Hepatocyte (in vitro differentiated cells): ENCODE data around the gene C19orf38. TPM values are rescaled to one million over a fixed set of nuclear protein-coding genes. Genes with fewer than 3 reads are reported as not detected.
"Not testable (repeated sequence)": the region's sequence is repeated elsewhere in the genome, so short reads cannot be mapped to it uniquely, and the experiment has no call there.

Source experiments
- DNase-seq: peaks from one replicate; pipeline ENCODE4 v3.0.0-alpha.2; 2016; ENCODE audit warnings: low spot score
- H2AFZ ChIP-seq: fragments of 200-600 bp; sonication (generic); 2 replicates; pipeline ENCODE4 v1.6.0; 2016; ENCODE audit warnings: antibody characterized with exemption, mild to moderate bottlenecking
- H3K27ac ChIP-seq: fragments of 200-600 bp; sonication (generic); 2 replicates; pipeline ENCODE4 v1.5.1; 2016; ENCODE audit warnings: mild to moderate bottlenecking
- H3K27me3 ChIP-seq: fragments of 200-600 bp; sonication (generic); 2 replicates; pipeline ENCODE4 v1.6.1; 2016
- H3K36me3 ChIP-seq: fragments of 200-600 bp; sonication (generic); replicated peaks from 2 replicates; pipeline ENCODE4 v1.5.1; 2016; ENCODE audit warnings: low read depth; ENCODE audit not compliant: insufficient read depth
- H3K4me1 ChIP-seq: fragments of 200-600 bp; sonication (generic); 2 replicates; pipeline ENCODE4 v1.5.1; 2016; ENCODE audit warnings: mild to moderate bottlenecking, moderate library complexity; ENCODE audit not compliant: insufficient read depth
- H3K4me2 ChIP-seq: fragments of 200-600 bp; sonication (generic); 2 replicates; pipeline ENCODE4 v1.6.0; 2016
- H3K4me3 ChIP-seq: fragments of 200-600 bp; sonication (generic); 2 replicates; pipeline ENCODE4 v1.5.1; 2016; ENCODE audit warnings: mild to moderate bottlenecking
- H3K79me2 ChIP-seq: fragments of 200-600 bp; sonication (generic); 2 replicates; pipeline ENCODE4 v1.6.0; 2017; ENCODE audit warnings: mild to moderate bottlenecking
- H3K9me2 ChIP-seq: fragments of 200-600 bp; sonication (generic); replicated peaks from 2 replicates; pipeline ENCODE4 v1.6.0; 2017; ENCODE audit warnings: mild to moderate bottlenecking; ENCODE audit not compliant: insufficient read depth
- H3K9me3 ChIP-seq: fragments of 200-600 bp; sonication (generic); 2 replicates; pipeline ENCODE4 v1.5.1; 2016; ENCODE audit warnings: low read depth, mild to moderate bottlenecking
- H4K20me1 ChIP-seq: fragments of 200-600 bp; sonication (generic); 2 replicates; pipeline ENCODE4 v1.6.0; 2016; ENCODE audit warnings: mild to moderate bottlenecking; ENCODE audit not compliant: insufficient read depth, poor library complexity, severe bottlenecking
- EZH2 ChIP-seq: fragments of 200-600 bp; sonication (generic); IDR thresholded peaks from 2 replicates; pipeline ENCODE4 v1.6.1; 2016; ENCODE audit warnings: antibody characterized with exemption, mild to moderate bottlenecking, borderline replicate concordance
- EZH2phosphoT487 ChIP-seq: fragments of 200-600 bp; sonication (generic); IDR thresholded peaks from one replicate; pipeline ENCODE4 v1.6.1; 2018; ENCODE audit warnings: antibody characterized with exemption, mild to moderate bottlenecking, low read depth, moderate library complexity; ENCODE audit not compliant: unreplicated experiment, severe bottlenecking
- WGBS: methylation state at CpG from one replicate; pipeline ENCODE4 v1.1.6; 2016; ENCODE audit warnings: low lambda C conversion rate; ENCODE audit errors: missing lambda C conversion rate; 5-methylcytosine and 5-hydroxymethylcytosine counted together
- polyA plus RNA-seq: library from polyadenylated mRNA; unstranded; fragments of >200 nt; fragmentation: Nextera tagmentation; extraction: Ambion mirVana; gene quantifications from 2 replicates; pipeline ENCODE4 v1.2.1, GENCODE V29; 2016
- total RNA-seq: library from RNA; depleted of rRNA; stranded (reverse); fragments of >200 nt; gene quantifications from 2 replicates; pipeline ENCODE4 v1.2.3, GENCODE V29; 2014
- TF ChIP-seq, protein P1 (sequence below): fragments of 200-600 bp; sonication (generic); IDR thresholded peaks from 2 replicates; pipeline ENCODE4 v1.5.1; 2016; ENCODE audit warnings: antibody characterized with exemption, mild to moderate bottlenecking; ENCODE audit not compliant: poor library complexity

Gene C19orf38
- total and polyA plus RNA-seq, 2 experiments from 2014 or later: 0.56 to 3.7 TPM

DNA sequence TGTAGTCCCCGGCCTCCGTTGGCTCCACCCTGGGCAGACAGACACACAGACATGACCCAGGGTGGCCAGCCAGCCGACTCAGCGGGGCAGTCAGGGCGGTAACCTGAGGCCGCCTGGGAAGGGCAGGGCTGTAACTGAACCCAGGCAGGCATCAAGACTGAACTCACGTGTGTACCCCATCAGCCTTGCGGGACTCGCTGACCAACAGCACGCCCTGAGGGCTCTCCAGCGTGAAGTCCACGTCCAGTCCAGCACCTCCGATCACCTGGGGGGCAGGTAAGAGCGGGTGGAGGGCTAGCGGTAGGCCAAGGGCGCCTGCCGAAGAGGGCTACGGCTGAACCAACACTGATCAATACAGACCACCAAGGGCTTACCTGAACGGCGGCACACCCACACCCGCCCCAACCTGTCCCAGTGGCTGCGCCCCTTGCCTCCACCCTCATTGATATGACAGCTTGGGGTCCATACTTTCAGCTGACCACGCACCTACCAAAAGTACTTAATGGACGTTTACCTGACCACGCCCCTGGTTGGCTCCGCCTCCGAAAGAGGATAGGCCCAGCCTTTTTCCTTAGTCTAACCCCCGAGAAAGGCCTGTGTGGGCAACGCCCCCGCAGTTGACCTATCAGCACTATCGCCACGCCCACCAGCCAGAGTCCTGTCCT is 13.0 kb upstream of the C19orf38 start:
- H3K36me3 ChIP-seq: no peaks in the 10 kb centered on the region
- H3K4me1 ChIP-seq: peaks cover 5% of the 10 kb centered on the region
- peak overlapping the region; percentile 64 for H3K4me2 ChIP-seq
- H3K79me2 ChIP-seq: no peaks in the 10 kb centered on the region
- 70% methylated on average over 28 of the region's 32 CpGs for WGBS
- no peak for DNase-seq
- H3K27me3 ChIP-seq: no peaks in the 10 kb centered on the region
- H3K9me3 ChIP-seq: no peaks in the 10 kb centered on the region
- H3K27ac ChIP-seq: peak overlapping the region; percentile 55
- no peak overlapping the region for H2AFZ ChIP-seq
- H3K4me3 ChIP-seq: no peak overlapping the region
- no peaks in the 10 kb centered on the region for H4K20me1 ChIP-seq
- no peak for TF ChIP-seq EZH2
- no peaks in the 10 kb centered on the region for H3K9me2 ChIP-seq

- Histone ChIP-seq H3K9me3 (no peaks in the 10 kb centered on the region), H2AFZ (peak within 1 kb of the TSS; percentile 67)
- WGBS: under 1% methylated on average over 37 of the region's 50 CpGs
Measured at GRCh38 chr19:10835754-10836478, 12.3 kb upstream of the C19orf38 start, which contains the start of gene TMED1. TMED1 (minus strand) TSS chr19:10836212; CDS start chr19:10836191, 21 bp downstream.

GRCh38 chr19:10836479-10837330 is 11.5 kb upstream of the C19orf38 start:
- 43% methylated on average over 38 of the region's 38 CpGs for WGBS
- no peak overlapping the region for H3K4me3 ChIP-seq
- H2AFZ ChIP-seq: peak overlapping the region; percentile 67

More at GRCh38 chr19:10835754-10836478, 12.3 kb upstream of the C19orf38 start, which contains the start of gene TMED1:
- no peaks in the 10 kb centered on the region for H4K20me1 ChIP-seq
- peak; percentile 100 for DNase-seq
- H3K4me3 ChIP-seq: peak within 1 kb of the TSS; percentile 38
- no peaks in the 10 kb centered on the region for H3K79me2 ChIP-seq
- no peaks in the 10 kb centered on the region for H3K36me3 ChIP-seq
- TF ChIP-seq, protein P1, sequence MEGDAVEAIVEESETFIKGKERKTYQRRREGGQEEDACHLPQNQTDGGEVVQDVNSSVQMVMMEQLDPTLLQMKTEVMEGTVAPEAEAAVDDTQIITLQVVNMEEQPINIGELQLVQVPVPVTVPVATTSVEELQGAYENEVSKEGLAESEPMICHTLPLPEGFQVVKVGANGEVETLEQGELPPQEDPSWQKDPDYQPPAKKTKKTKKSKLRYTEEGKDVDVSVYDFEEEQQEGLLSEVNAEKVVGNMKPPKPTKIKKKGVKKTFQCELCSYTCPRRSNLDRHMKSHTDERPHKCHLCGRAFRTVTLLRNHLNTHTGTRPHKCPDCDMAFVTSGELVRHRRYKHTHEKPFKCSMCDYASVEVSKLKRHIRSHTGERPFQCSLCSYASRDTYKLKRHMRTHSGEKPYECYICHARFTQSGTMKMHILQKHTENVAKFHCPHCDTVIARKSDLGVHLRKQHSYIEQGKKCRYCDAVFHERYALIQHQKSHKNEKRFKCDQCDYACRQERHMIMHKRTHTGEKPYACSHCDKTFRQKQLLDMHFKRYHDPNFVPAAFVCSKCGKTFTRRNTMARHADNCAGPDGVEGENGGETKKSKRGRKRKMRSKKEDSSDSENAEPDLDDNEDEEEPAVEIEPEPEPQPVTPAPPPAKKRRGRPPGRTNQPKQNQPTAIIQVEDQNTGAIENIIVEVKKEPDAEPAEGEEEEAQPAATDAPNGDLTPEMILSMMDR: peak; percentile 13
- TF ChIP-seq EZH2phosphoT487: no peak
- peak within 1 kb of the TSS; percentile 96 for H3K27ac ChIP-seq
- no peaks in the 10 kb centered on the region for H3K27me3 ChIP-seq
- H3K9me2 ChIP-seq: no peaks in the 10 kb centered on the region
- peaks cover 5% of the 10 kb centered on the region for H3K4me1 ChIP-seq
- peak within 1 kb of the TSS; percentile 72 for H3K4me2 ChIP-seq

DNA sequence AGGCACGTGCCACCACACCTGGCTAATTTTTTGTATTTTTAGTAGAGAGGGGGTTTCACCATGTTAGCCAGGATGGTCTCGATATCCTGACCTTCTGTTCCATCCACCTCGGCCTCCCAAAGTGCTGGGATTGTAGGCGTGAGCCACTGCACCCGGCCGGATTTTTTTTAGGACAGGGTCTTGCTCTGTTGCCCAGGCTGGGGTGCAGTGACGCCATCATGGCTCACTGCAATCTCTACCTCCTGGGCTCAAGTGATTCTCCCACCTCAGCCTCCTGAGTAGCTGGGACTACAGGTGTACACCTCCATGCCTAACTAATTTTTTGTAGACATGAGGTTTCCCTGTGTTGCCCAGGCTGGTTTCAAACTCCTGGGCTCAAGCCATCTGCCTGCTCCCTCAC is 10.6 kb upstream of the C19orf38 start:
- not testable (repeated sequence) for H3K4me1 ChIP-seq, H3K27me3 ChIP-seq, H3K9me3 ChIP-seq, H3K79me2 ChIP-seq, H4K20me1 ChIP-seq, H3K4me3 ChIP-seq, H3K4me2 ChIP-seq, H3K9me2 ChIP-seq, DNase-seq, H2AFZ ChIP-seq, H3K27ac ChIP-seq, H3K36me3 ChIP-seq
- WGBS: 97% methylated on average over 7 of the region's 7 CpGs

More at GRCh38 chr19:10836479-10837330, 11.5 kb upstream of the C19orf38 start:
- Histone ChIP-seq H3K79me2 (no peaks in the 10 kb centered on the region), H3K9me2 (no peaks in the 10 kb centered on the region), H3K4me2 (peak overlapping the region; percentile 72), H4K20me1 (no peaks in the 10 kb centered on the region), H3K27ac (peak overlapping the region; percentile 96), H3K36me3 (no peaks in the 10 kb centered on the region), H3K9me3 (no peaks in the 10 kb centered on the region), H3K4me1 (peaks cover 5% of the 10 kb centered on the region), H3K27me3 (no peaks in the 10 kb centered on the region)
- peak; percentile 91 for DNase-seq
- TF ChIP-seq, protein P1: no peak
- TF ChIP-seq EZH2phosphoT487 (no peak), EZH2 (no peak)
